Trophoblast cell (in vitro differentiated cells and primary cell): ENCODE measurements around the gene MTHFD2.
A peak's percentile ranks its signal among the peaks of the same experiment; 100 is the strongest.

ENCODE experiments used
- DNase-seq, 2 donors: peaks; one replicate each; pipeline ENCODE4 v3.0.0-alpha.2; 2016
- H2AFZ ChIP-seq: 2 replicates; pipeline ENCODE4 v1.6.1; 2013; ENCODE audit warnings: low read length, moderate library complexity, mild to moderate bottlenecking; ENCODE audit not compliant: insufficient read depth, poor library complexity
- H2AK5ac ChIP-seq: 2 replicates; pipeline ENCODE4 v1.6.1; 2013; ENCODE audit warnings: mild to moderate bottlenecking, low read length
- H2BK120ac ChIP-seq: 2 replicates; pipeline ENCODE4 v1.6.1; 2013; ENCODE audit warnings: low read length, mild to moderate bottlenecking, moderate library complexity; ENCODE audit not compliant: insufficient read depth, poor library complexity
- H2BK12ac ChIP-seq: 2 replicates; pipeline ENCODE4 v1.6.1; 2013; ENCODE audit warnings: mild to moderate bottlenecking, low read length, moderate library complexity
- H2BK5ac ChIP-seq: 2 replicates; pipeline ENCODE4 v1.6.1; 2013; ENCODE audit warnings: low read length, low read depth, moderate library complexity, mild to moderate bottlenecking; ENCODE audit not compliant: poor library complexity
- H3K14ac ChIP-seq: 2 replicates; pipeline ENCODE4 v1.6.1; 2013; ENCODE audit warnings: mild to moderate bottlenecking, low read length
- H3K18ac ChIP-seq: 2 replicates; pipeline ENCODE4 v1.6.1; 2013; ENCODE audit warnings: mild to moderate bottlenecking, low read length
- H3K23ac ChIP-seq: 2 replicates; pipeline ENCODE4 v1.6.1; 2013; ENCODE audit warnings: low read length
- H3K27ac ChIP-seq: 2 replicates; pipeline ENCODE4 v1.5.1; 2013; ENCODE audit warnings: low read depth, mild to moderate bottlenecking, inconsistent platforms, low read length, moderate library complexity
- H3K27me3 ChIP-seq: 2 replicates; pipeline ENCODE4 v1.6.1; 2013; ENCODE audit warnings: inconsistent platforms, mild to moderate bottlenecking, low read length, moderate library complexity; ENCODE audit not compliant: insufficient read depth
- H3K36me3 ChIP-seq, 2 experiments: 1 replicate in 1 of 2; 2 replicates in 1 of 2; pipeline ENCODE4 v1.6.1; 2013; ENCODE audit warnings: low read length in 2 of 2, mild to moderate bottlenecking in 2 of 2, moderate library complexity in 1 of 2; ENCODE audit not compliant: insufficient read depth in 2 of 2, control insufficient read depth in 1 of 2
- H3K4ac ChIP-seq: 2 replicates; pipeline ENCODE4 v1.6.1; 2013; ENCODE audit warnings: low read depth, mild to moderate bottlenecking, low read length, moderate library complexity
- H3K4me1 ChIP-seq, 2 experiments: 1 replicate in 1 of 2; 2 replicates in 1 of 2; pipeline ENCODE4 v1.6.1; 2013; ENCODE audit warnings: low read length in 2 of 2, mild to moderate bottlenecking in 2 of 2, moderate library complexity in 1 of 2; ENCODE audit not compliant: insufficient read depth in 2 of 2, control insufficient read depth in 1 of 2
- H3K4me2 ChIP-seq: 2 replicates; pipeline ENCODE4 v1.6.1; 2013; ENCODE audit warnings: inconsistent platforms, mild to moderate bottlenecking, low read length, moderate library complexity
- H3K4me3 ChIP-seq: 2 replicates; pipeline ENCODE4 v1.5.1; 2013; ENCODE audit warnings: mild to moderate bottlenecking, low read depth, low read length, inconsistent platforms
- H3K79me1 ChIP-seq: one replicate; pipeline ENCODE4 v1.6.1; 2013; ENCODE audit warnings: low read length
- H3K79me2 ChIP-seq: 2 replicates; pipeline ENCODE4 v1.6.1; 2013; ENCODE audit warnings: low read length, mild to moderate bottlenecking; ENCODE audit not compliant: control insufficient read depth, insufficient read depth, poor library complexity
- H3K9ac ChIP-seq: 2 replicates; pipeline ENCODE4 v1.6.1; 2013; ENCODE audit warnings: mild to moderate bottlenecking, low read length
- H3K9me3 ChIP-seq: 2 replicates; pipeline ENCODE4 v1.6.1; 2013; ENCODE audit warnings: low read depth, mild to moderate bottlenecking, control low read depth, inconsistent platforms, low read length; ENCODE audit not compliant: insufficient read depth
- H4K12ac ChIP-seq: 2 replicates; pipeline ENCODE4 v1.6.1; 2013; ENCODE audit warnings: low read depth, mild to moderate bottlenecking, low read length, moderate library complexity
- H4K8ac ChIP-seq: 2 replicates; pipeline ENCODE4 v1.6.1; 2013; ENCODE audit warnings: low read depth, mild to moderate bottlenecking, low read length, moderate library complexity
- H4K91ac ChIP-seq: one replicate; pipeline ENCODE4 v1.6.1; 2013; ENCODE audit warnings: low read depth, mild to moderate bottlenecking, low read length, moderate library complexity
- WGBS: extraction: QIAGEN DNeasy Blood & Tissue Kit; methylation state at CpG from one replicate; pipeline ENCODE4 v1.1.7; 2013; ENCODE audit warnings: missing lambda C conversion rate; ENCODE audit not compliant: insufficient read length, insufficient coverage; ENCODE audit errors: extremely low coverage; 5-methylcytosine and 5-hydroxymethylcytosine counted together

MTHFD2 gene

GRCh38 chr2:74197049-74197448 lies 1.4 kb upstream of the MTHFD2 start:
- Histone ChIP-seq H3K27me3 (no peaks in the 10 kb centered on the region), H4K91ac (no peak overlapping the region), H3K79me2 (peaks cover 6% of the 10 kb centered on the region), H3K27ac (no peak overlapping the region), H2BK5ac (no peak overlapping the region), H3K14ac (no peak overlapping the region), H2BK120ac (no peak overlapping the region), H4K12ac (no peak overlapping the region), H3K9ac (no peak overlapping the region), H4K8ac (no peak overlapping the region), H2BK12ac (no peak overlapping the region), H3K9me3 (peaks cover 2% of the 10 kb centered on the region), H3K4me3 (no peak overlapping the region), H3K79me1 (peaks cover 4% of the 10 kb centered on the region), H3K18ac (no peak overlapping the region), H2AK5ac (no peak overlapping the region), H3K4ac (no peak overlapping the region), H3K4me2 (no peak overlapping the region), H2AFZ (no peak overlapping the region), H3K4me1 (peaks cover 2 to 3% of the 10 kb centered on the region in 2 experiments), H3K23ac (no peak overlapping the region), H3K36me3 (no peaks in the 10 kb centered on the region)
- no peak for DNase-seq
- no CpG with 5 or more reads among the region's 4 CpGs for WGBS

- no peak overlapping the region for H2BK5ac ChIP-seq
- H2BK120ac ChIP-seq = no peak overlapping the region
- no peak overlapping the region for H2BK12ac ChIP-seq
- no CpG with 5 or more reads among the region's 18 CpGs for WGBS
- no peak overlapping the region for H3K23ac ChIP-seq
- peak overlapping the region; percentile 89 for H3K4me2 ChIP-seq
- peaks cover 6% of the 10 kb centered on the region for H3K79me2 ChIP-seq
- H3K14ac ChIP-seq = no peak overlapping the region
- H2AFZ ChIP-seq = peak overlapping the region; percentile 85
- no peak overlapping the region for H3K4me3 ChIP-seq
- H4K8ac ChIP-seq = peak overlapping the region; percentile 49
- H3K4me1 ChIP-seq = peaks cover 2 to 3% of the 10 kb centered on the region in 2 experiments
- no peak overlapping the region for H4K12ac ChIP-seq
- H3K79me1 ChIP-seq = peaks cover 4% of the 10 kb centered on the region
- H3K18ac ChIP-seq = no peak overlapping the region
- DNase-seq = no peak
- H3K9ac ChIP-seq = no peak overlapping the region
- H3K9me3 ChIP-seq = peaks cover 2% of the 10 kb centered on the region
- H3K4ac ChIP-seq = no peak overlapping the region
- H3K36me3 ChIP-seq = peaks cover 0 to 2% of the 10 kb centered on the region in 2 experiments
- H3K27me3 ChIP-seq = no peaks in the 10 kb centered on the region
- H3K27ac ChIP-seq = no peak overlapping the region
- no peak overlapping the region for H4K91ac ChIP-seq
- H2AK5ac ChIP-seq = no peak overlapping the region
These were observed 373 bp upstream of the MTHFD2 start for GRCh38 chr2:74198023-74198460.

GRCh38 chr2:74199275-74199701 lies 873 bp downstream of the MTHFD2 start:
- no peak overlapping the region for H3K18ac ChIP-seq
- H4K91ac ChIP-seq = no peak overlapping the region
- H3K4ac ChIP-seq = peak overlapping the region; percentile 38
- no peak overlapping the region for H3K27ac ChIP-seq
- no peak overlapping the region for H4K12ac ChIP-seq
- peaks cover 4% of the 10 kb centered on the region for H3K79me1 ChIP-seq
- H3K4me2 ChIP-seq = peak overlapping the region; percentile 89
- H2AFZ ChIP-seq = peak overlapping the region; percentile 48
- H3K79me2 ChIP-seq = peaks cover 6% of the 10 kb centered on the region
- H2BK12ac ChIP-seq = no peak overlapping the region
- H3K9ac ChIP-seq = peak overlapping the region; percentile 74
- H2BK120ac ChIP-seq = no peak overlapping the region
- peak in 1 of 2 donors; percentile 56 for DNase-seq
- H3K23ac ChIP-seq = no peak overlapping the region
- H3K4me1 ChIP-seq = peaks cover 2 to 3% of the 10 kb centered on the region in 2 experiments
- H3K27me3 ChIP-seq = no peaks in the 10 kb centered on the region
- H2AK5ac ChIP-seq = no peak overlapping the region
- H4K8ac ChIP-seq = no peak overlapping the region
- H2BK5ac ChIP-seq = no peak overlapping the region
- H3K9me3 ChIP-seq = peaks cover 2% of the 10 kb centered on the region
- H3K36me3 ChIP-seq = peaks cover 0 to 2% of the 10 kb centered on the region in 2 experiments
- no CpG with 5 or more reads among the region's 20 CpGs for WGBS
- H3K4me3 ChIP-seq = peak overlapping the region; percentile 90
- peak overlapping the region; percentile 87 for H3K14ac ChIP-seq

DNA sequence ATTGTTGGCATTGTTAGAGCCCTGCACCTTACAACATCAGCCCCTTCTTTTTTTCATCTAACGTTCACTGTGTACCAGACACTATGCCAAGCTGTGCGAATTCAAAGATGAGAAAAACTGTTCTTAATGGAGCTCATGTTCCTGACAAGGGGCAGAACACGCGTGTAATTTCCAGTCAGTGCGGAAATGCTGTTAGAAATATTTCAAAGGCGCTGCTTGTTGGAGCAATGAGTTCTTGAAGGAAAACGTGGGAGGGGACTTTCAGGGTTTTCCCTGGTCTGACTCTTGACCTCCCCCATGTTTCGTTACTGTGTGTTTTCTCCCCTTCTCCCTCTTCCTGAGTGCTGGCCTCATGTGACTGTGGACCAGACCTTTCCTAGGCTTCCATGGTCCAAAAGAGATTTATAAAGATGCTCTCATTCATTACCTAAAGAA lies 1.5 kb downstream of the MTHFD2 start:
- no peak overlapping the region for H4K8ac ChIP-seq
- no peaks in the 10 kb centered on the region for H3K27me3 ChIP-seq
- peak in 1 of 2 donors; percentile 22 for DNase-seq
- WGBS = no CpG with 5 or more reads among the region's 8 CpGs
- H3K4me2 ChIP-seq = peak overlapping the region; percentile 89
- H3K9me3 ChIP-seq = peaks cover 2% of the 10 kb centered on the region
- H3K9ac ChIP-seq = no peak overlapping the region
- no peak overlapping the region for H3K14ac ChIP-seq
- peaks cover 8% of the 10 kb centered on the region for H3K79me2 ChIP-seq
- H3K23ac ChIP-seq = no peak overlapping the region
- H3K18ac ChIP-seq = no peak overlapping the region
- H3K4me3 ChIP-seq = no peak overlapping the region
- H3K4me1 ChIP-seq = peaks cover 2 to 3% of the 10 kb centered on the region in 2 experiments
- H2BK120ac ChIP-seq = no peak overlapping the region
- H3K4ac ChIP-seq = peak overlapping the region; percentile 58
- H3K36me3 ChIP-seq = peaks cover 0 to 4% of the 10 kb centered on the region in 2 experiments
- H2AK5ac ChIP-seq = no peak overlapping the region
- no peak overlapping the region for H4K91ac ChIP-seq
- no peak overlapping the region for H4K12ac ChIP-seq
- H2BK12ac ChIP-seq = no peak overlapping the region
- no peak overlapping the region for H2BK5ac ChIP-seq
- no peak overlapping the region for H2AFZ ChIP-seq
- no peak overlapping the region for H3K27ac ChIP-seq
- peaks cover 4% of the 10 kb centered on the region for H3K79me1 ChIP-seq
